GM12878 (cell line): Measurements from ENCODE around the gene CCDC6. TPM values are rescaled to one million over a fixed set of nuclear protein-coding genes. Genes with fewer than 3 reads are reported as not detected.

Experiments used
- ATAC-seq: fragments of 200-7000 bp; cut with Tn5 transposase; 3 replicates; pipeline ENCODE4 v1.9.1; 2020; ENCODE audit warnings: mild to moderate bottlenecking, moderate library complexity
- BruUV-seq: library from RNA; stranded (reverse); fragments of 400-500 nt; replicated peaks from 2 replicates; lab custom pipeline; 2021; lab: Mats Ljungman, UMichigan
- CTCF ChIA-PET: fragments of 300-600 bp; sonication (Branson Sonifier 250); formaldehyde crosslinking; extraction: SDS; loops from one replicate; lab custom pipeline; 2021; ENCODE audit warnings: inconsistent platforms; lab: Yijun Ruan, JAX
- POLR2A ChIA-PET: fragments of 350-600 bp; formaldehyde crosslinking; extraction: SDS; loops from one replicate; lab custom pipeline; 2021; ENCODE audit warnings: inconsistent platforms; lab: Charles Lee
- RAD21 ChIA-PET: fragments of 300-600 bp; sonication (Branson Sonifier 250); formaldehyde crosslinking; loops from one replicate; lab custom pipeline; 2023; ENCODE audit warnings: antibody characterized with exemption; ENCODE audit not compliant: unreplicated experiment; lab: Charles Lee
- SMC1A ChIA-PET: fragments of 300-600 bp; sonication (Branson Sonifier 250); formaldehyde crosslinking; loops from one replicate; lab custom pipeline; 2023; ENCODE audit not compliant: unreplicated experiment, uncharacterized antibody; lab: Charles Lee
- DNase-seq: peaks from one replicate; pipeline ENCODE4 v3.0.0-alpha.2; 2011; ENCODE audit warnings: low read depth, low spot score
- FAIRE-seq: peaks from 3 replicates; lab custom pipeline; 2011; peaks lifted over from hg19 to GRCh38; lab: Jason Lieb, UNC
- H2AFZ ChIP-seq: 2 replicates; pipeline ENCODE4 v1.6.0; 2011; ENCODE audit warnings: low read depth, low read length, control low read depth; ENCODE audit not compliant: control insufficient read depth
- H3K27ac ChIP-seq: 2 replicates; pipeline ENCODE4 v1.5.1; 2011; ENCODE audit warnings: control low read depth; ENCODE audit not compliant: control insufficient read depth, insufficient read depth
- H3K27me3 ChIP-seq, 2 experiments: replicated peaks in 1 of 2; 2 replicates each; pipeline versions ENCODE4 v1.6.0 to v1.6.1; 2011; ENCODE audit warnings: low read length in 1 of 2; ENCODE audit not compliant: control insufficient read depth in 2 of 2, insufficient read depth in 2 of 2
- H3K36me3 ChIP-seq, 2 experiments: 2 replicates each; pipeline ENCODE4 v1.5.1; 2011; ENCODE audit warnings: low read length in 1 of 2; ENCODE audit not compliant: control insufficient read depth in 2 of 2, insufficient read depth in 2 of 2
- H3K4me1 ChIP-seq: 2 replicates; pipeline ENCODE4 v1.6.1; 2011; ENCODE audit warnings: mild to moderate bottlenecking, low read length, moderate library complexity, mixed read lengths; ENCODE audit not compliant: control insufficient read depth, insufficient read depth
- H3K4me2 ChIP-seq: 2 replicates; pipeline ENCODE4 v1.6.0; 2011; ENCODE audit warnings: control low read depth; ENCODE audit not compliant: control insufficient read depth, insufficient read depth
- H3K4me3 ChIP-seq: fragments of 200-600 bp; sonication (generic); 2 replicates; pipeline ENCODE4 v1.5.1; 2016
- H3K79me2 ChIP-seq: 2 replicates; pipeline ENCODE4 v1.6.0; 2011; ENCODE audit warnings: low read length; ENCODE audit not compliant: control insufficient read depth, insufficient read depth
- H3K9ac ChIP-seq: 2 replicates; pipeline ENCODE4 v1.8.0; 2011; ENCODE audit warnings: low read length, control low read depth, mixed read lengths; ENCODE audit not compliant: control insufficient read depth, insufficient read depth
- H3K9me3 ChIP-seq: replicated peaks from 3 replicates; pipeline ENCODE4 v1.5.1; 2011; ENCODE audit warnings: mild to moderate bottlenecking, low read length; ENCODE audit not compliant: control insufficient read depth, insufficient read depth
- H4K20me1 ChIP-seq: 2 replicates; pipeline ENCODE4 v1.6.0; 2011; ENCODE audit not compliant: control insufficient read depth, insufficient read depth
- ASH2L ChIP-seq: fragments of 300-600, 200-600 bp; sonication (generic); IDR thresholded peaks from 2 replicates; pipeline ENCODE4 v1.6.1; 2017; ENCODE audit warnings: low read depth, mild to moderate bottlenecking, borderline replicate concordance
- BCL11A ChIP-seq: IDR thresholded peaks from 2 replicates; pipeline ENCODE4 v1.6.1; 2011; ENCODE audit warnings: low read depth, low read length
- CBFB ChIP-seq: IDR thresholded peaks from 2 replicates; pipeline ENCODE4 v1.6.1; 2016; ENCODE audit warnings: antibody characterized with exemption, low read depth
- DPF2 ChIP-seq: fragments of 450-650 bp; IDR thresholded peaks from 2 replicates; pipeline ENCODE4 v1.6.1; 2017; ENCODE audit warnings: mild to moderate bottlenecking
- MEF2B ChIP-seq: fragments of 450-650 bp; IDR thresholded peaks from 2 replicates; pipeline ENCODE4 v1.6.1; 2018; ENCODE audit warnings: mild to moderate bottlenecking, moderate library complexity; ENCODE audit not compliant: partially characterized antibody, poor library complexity, severe bottlenecking
- NKRF ChIP-seq: fragments of 450-650 bp; conservative IDR thresholded peaks from 2 replicates; pipeline ENCODE4 v1.6.1; 2017; ENCODE audit warnings: mild to moderate bottlenecking, moderate library complexity
- PAX5 ChIP-seq: IDR thresholded peaks from 2 replicates; pipeline ENCODE4 v1.6.1; 2011; ENCODE audit warnings: low read depth, low read length, borderline replicate concordance
- PML ChIP-seq: IDR thresholded peaks from 2 replicates; pipeline ENCODE4 v1.6.1; 2012; ENCODE audit warnings: low read length, inconsistent platforms
- RFX5 ChIP-seq: IDR thresholded peaks from 2 replicates; pipeline ENCODE4 v1.6.1; 2011; ENCODE audit warnings: low read depth, low read length, improper control_type of control experiment
- WGBS: methylation state at CpG from one replicate; pipeline ENCODE4 v1.1.6; 2016; ENCODE audit warnings: low lambda C conversion rate; ENCODE audit not compliant: insufficient replicate concordance, insufficient coverage; ENCODE audit errors: missing lambda C conversion rate; 5-methylcytosine and 5-hydroxymethylcytosine counted together
- in situ Hi-C: fragments of 300-500 bp; cut with MboI; formaldehyde crosslinking; loops from 9 replicates; pipeline ENCODE4 v1.14.3; 2018; ENCODE audit warnings: mixed read lengths
- intact Hi-C: fragments of 100-400 bp; cut with micrococcal nuclease; formaldehyde crosslinking; loops from one replicate; pipeline ENCODE4 v1.14.2; 2022; ENCODE audit not compliant: unreplicated experiment
- polyA plus RNA-seq, 11 experiments: library from polyadenylated mRNA; depleted of rRNA in 4 of 11; unstranded in 6 of 11; stranded (reverse) in 5 of 11; fragments of >200 nt; fragmentation: Nextera tagmentation in 4 of 11; fragmentation: Illumina TruSeq in 1 of 11; extraction: Ambion mirVana in 4 of 11; extraction: Trizol in 1 of 11; gene quantifications; 1 replicate in 1 of 11; 2 replicates in 10 of 11; pipeline versions ENCODE4 v1.2.1 to v1.2.3, GENCODE V29; 2011 to 2016; ENCODE audit warnings: inconsistent platforms in 2 of 11, missing spikeins in 2 of 11, low read depth in 1 of 11
- total RNA-seq, 4 experiments: library from RNA; depleted of rRNA in 3 of 4; stranded (reverse); fragments of >200 nt in 3 of 4; fragmentation: Illumina TruSeq in 1 of 4; extraction: Trizol in 1 of 4; gene quantifications; 2 replicates each; pipeline versions ENCODE4 v1.2.1 to v1.2.3, GENCODE V29; 2013 to 2021

Gene CCDC6
- total and polyA plus RNA-seq, 10 of the 15 experiments (the other 5 are each of a cell fraction or from before 2014, with no cell fraction given): 11.8 to 46.2 (median 26.7) TPM

- TF ChIP-seq NKRF (no peak), PML (no peak)
These were observed 1.2 kb upstream of the CCDC6 start (continued) for GRCh38 chr10:59907537-59907917.

DNA sequence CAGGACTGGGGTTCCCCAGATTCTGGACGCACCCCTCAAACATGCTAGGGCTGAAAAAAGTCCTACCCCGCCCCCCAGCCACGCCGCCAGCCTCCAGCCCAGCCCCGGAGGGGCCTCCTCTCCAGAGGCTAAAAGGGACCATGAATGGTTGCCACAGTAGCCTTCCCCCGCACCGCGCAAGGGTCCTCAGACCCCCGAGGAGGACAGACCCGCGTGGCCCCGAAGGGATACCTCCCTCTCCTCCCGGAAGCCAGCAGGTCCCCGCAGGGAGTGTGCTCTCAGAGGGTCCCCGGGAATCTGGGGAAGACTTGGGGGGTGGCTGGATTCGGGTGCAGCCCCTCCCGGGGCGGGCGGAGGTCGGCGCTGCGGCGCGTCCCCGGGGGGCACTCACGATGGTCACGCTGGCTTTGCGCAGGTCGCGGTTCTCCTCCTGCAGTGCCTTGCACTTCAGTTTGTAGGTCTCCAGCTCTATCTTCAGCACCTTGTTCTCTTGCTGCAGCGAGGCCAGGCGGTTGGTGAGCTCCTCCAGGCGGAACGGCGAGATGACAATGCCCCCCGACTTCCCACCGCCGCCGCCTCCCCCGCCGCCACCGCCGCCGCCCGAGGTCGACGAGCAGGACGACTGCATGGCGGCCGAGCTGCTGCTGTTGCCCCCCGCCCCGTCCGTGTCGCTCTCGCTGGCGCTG, 482 bp downstream of the CCDC6 start:
- Histone ChIP-seq H3K79me2 (peaks cover 55% of the 10 kb centered on the region), H3K9me3 (no peaks in the 10 kb centered on the region), H3K27ac (peak overlapping the region; percentile 88), H3K36me3 (no peaks in the 10 kb centered on the region; a peak in 1 of 4 replicates), H4K20me1 (no peaks in the 10 kb centered on the region; the same call in 1 of the 2 replicates), H3K4me2 (peak overlapping the region; percentile 93), H3K27me3 (no peaks in the 10 kb centered on the region), H3K4me1 (peaks cover 8% of the 10 kb centered on the region)
- POLR2A ChIA-PET: interaction anchor here (0.8 to 3.1 kb wide), 10 partner anchors 18 to 126 kb away, joined by 3 to 13 read pairs (median 4); no protein-coding TSS in a partner anchor
- intact Hi-C loops: loop anchor here (1.0 to 10.0 kb wide), 10 partner anchors 25 to 1641 kb away; partner anchors contain the start of genes CISD1 and IPMK
- 0 out of 2 replicates have a peak, but pooled peaks have one; percentile 28 for TF ChIP-seq DPF2
- 0 out of 2 replicates have a peak, but pooled peaks have one; percentile 15 for TF ChIP-seq ASH2L
- no peak for TF ChIP-seq CBFB
- TF ChIP-seq BCL11A: 0 out of 2 replicates have a peak, but pooled peaks have one; percentile 3
- 0 out of 2 replicates have a peak, but pooled peaks have one; percentile 19 for TF ChIP-seq PAX5
- TF ChIP-seq MEF2B: peak; percentile 12
- TF ChIP-seq RFX5: no peak
- TF ChIP-seq, all 136 proteins: peak for 5
- ATAC-seq: peak; percentile 8
- BruUV-seq: no TSS peak
- no peak for DNase-seq
- Histone ChIP-seq H2AFZ (peak overlapping the region; percentile 87), H3K9ac (peak overlapping the region; percentile 89), H3K4me3 (peak overlapping the region; percentile 94)
- no peak for FAIRE-seq
- SMC1A ChIA-PET: interaction anchor here (0.8 to 10.1 kb wide), 20 partner anchors 10 to 528 kb away, joined by 3 to 143 read pairs (median 5); no protein-coding TSS in a partner anchor
- WGBS: 1% methylated on average over 34 of the region's 56 CpGs
- RAD21 ChIA-PET: interaction anchor here (0.6 to 6.1 kb wide), 22 partner anchors 8 to 858 kb away, joined by 3 to 140 read pairs (median 4); no protein-coding TSS in a partner anchor
- in situ Hi-C loops: no loop called here
- CTCF ChIA-PET: interaction anchor here (0.8 to 5.7 kb wide), 27 partner anchors 12 to 280 kb away, joined by 3 to 181 read pairs (median 5); no protein-coding TSS in a partner anchor
